Panc1 (cell line): Measurements from ENCODE around the gene RAB3B.

Experiments used
- CTCF ChIP-seq: fragments of 450-650 bp; IDR thresholded peaks from 2 replicates; pipeline ENCODE4 v1.5.1; 2017; ENCODE audit warnings: mild to moderate bottlenecking
- REST ChIP-seq, 2 experiments: IDR thresholded peaks; 2 replicates each; pipeline ENCODE4 v1.6.1; 2011 to 2012; ENCODE audit warnings: low read depth in 2 of 2, control low read depth in 1 of 2, low read length in 1 of 2, mild to moderate bottlenecking in 1 of 2, moderate library complexity in 1 of 2; ENCODE audit not compliant: insufficient read depth in 1 of 2
- TCF7L2 ChIP-seq: IDR thresholded peaks from 2 replicates; pipeline ENCODE4 v1.6.1; 2011; ENCODE audit warnings: mild to moderate bottlenecking, low read depth, low read length, inconsistent platforms

GRCh38 chr1:52032785-52033131 is 42.3 kb upstream of the RAB3B start:
- TF ChIP-seq CTCF (no peak), TCF7L2 (no peak), REST (IDR thresholded peaks at IDR 0.05; ENCODE audit: insufficient read depth in 1 of 2, low read depth in 2 of 2, low read length in 1 of 2) (no peak)
